GM21423 (cell line): ENCODE data around the gene ABCA2.

Experiments used
- ATAC-seq: cut with Tn5 transposase; IDR thresholded peaks from one replicate; pipeline ENCODE4 v1.9.1; 2021; ENCODE audit warnings: mild to moderate bottlenecking, moderate library complexity; ENCODE audit not compliant: unreplicated experiment

ABCA2 gene, protein sequence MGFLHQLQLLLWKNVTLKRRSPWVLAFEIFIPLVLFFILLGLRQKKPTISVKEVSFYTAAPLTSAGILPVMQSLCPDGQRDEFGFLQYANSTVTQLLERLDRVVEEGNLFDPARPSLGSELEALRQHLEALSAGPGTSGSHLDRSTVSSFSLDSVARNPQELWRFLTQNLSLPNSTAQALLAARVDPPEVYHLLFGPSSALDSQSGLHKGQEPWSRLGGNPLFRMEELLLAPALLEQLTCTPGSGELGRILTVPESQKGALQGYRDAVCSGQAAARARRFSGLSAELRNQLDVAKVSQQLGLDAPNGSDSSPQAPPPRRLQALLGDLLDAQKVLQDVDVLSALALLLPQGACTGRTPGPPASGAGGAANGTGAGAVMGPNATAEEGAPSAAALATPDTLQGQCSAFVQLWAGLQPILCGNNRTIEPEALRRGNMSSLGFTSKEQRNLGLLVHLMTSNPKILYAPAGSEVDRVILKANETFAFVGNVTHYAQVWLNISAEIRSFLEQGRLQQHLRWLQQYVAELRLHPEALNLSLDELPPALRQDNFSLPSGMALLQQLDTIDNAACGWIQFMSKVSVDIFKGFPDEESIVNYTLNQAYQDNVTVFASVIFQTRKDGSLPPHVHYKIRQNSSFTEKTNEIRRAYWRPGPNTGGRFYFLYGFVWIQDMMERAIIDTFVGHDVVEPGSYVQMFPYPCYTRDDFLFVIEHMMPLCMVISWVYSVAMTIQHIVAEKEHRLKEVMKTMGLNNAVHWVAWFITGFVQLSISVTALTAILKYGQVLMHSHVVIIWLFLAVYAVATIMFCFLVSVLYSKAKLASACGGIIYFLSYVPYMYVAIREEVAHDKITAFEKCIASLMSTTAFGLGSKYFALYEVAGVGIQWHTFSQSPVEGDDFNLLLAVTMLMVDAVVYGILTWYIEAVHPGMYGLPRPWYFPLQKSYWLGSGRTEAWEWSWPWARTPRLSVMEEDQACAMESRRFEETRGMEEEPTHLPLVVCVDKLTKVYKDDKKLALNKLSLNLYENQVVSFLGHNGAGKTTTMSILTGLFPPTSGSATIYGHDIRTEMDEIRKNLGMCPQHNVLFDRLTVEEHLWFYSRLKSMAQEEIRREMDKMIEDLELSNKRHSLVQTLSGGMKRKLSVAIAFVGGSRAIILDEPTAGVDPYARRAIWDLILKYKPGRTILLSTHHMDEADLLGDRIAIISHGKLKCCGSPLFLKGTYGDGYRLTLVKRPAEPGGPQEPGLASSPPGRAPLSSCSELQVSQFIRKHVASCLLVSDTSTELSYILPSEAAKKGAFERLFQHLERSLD (N-terminal part only)

DNA sequence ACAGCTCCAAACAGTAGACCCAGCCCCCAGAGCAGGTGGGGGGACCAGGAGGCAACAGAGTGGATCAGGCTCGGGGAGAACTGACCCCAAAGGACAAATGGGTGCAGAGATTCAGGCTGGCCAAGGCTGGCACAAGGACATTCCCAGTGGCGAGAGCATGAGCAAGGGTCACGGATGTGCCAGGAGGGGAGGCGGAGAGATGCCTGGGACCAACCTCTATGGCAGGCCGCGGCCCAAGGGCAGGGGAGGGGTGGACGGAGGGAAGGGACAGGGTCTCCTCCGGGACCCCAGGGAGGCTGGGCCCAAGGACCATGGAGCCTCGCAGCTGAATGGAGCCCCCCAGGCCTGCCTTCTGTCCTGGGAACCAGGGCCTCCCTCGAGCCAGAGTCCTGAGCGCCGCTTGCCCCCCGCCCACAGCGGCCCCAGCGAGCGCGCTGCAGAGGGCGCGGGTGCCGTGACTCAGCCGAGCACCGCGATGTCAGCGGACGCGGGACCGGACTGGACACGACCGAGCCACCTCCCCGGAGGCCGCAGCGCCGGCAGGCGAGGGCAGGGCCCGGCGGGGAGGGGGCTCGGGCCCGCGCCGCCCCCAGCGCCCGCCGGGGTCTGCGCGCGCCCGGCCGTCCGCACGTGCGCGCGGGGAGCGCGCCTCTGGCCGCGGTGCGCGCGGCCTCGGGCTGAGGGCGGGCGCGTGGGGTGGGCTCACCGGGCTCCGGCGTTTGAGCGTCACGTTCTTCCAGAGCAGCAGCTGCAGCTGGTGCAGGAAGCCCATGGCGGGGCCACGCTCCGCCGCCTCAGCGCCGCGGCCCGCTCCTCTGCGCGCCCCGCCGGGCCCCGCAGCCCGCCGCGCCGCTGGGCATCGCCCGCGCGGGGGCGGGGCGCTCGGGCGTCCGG is at the start of gene ABCA2:
ABCA2 (minus strand) TSS at position 869 of the 894 bp plus-strand sequence; CDS start at position 772, 97 bp downstream.
- no peak for ATAC-seq

DNA sequence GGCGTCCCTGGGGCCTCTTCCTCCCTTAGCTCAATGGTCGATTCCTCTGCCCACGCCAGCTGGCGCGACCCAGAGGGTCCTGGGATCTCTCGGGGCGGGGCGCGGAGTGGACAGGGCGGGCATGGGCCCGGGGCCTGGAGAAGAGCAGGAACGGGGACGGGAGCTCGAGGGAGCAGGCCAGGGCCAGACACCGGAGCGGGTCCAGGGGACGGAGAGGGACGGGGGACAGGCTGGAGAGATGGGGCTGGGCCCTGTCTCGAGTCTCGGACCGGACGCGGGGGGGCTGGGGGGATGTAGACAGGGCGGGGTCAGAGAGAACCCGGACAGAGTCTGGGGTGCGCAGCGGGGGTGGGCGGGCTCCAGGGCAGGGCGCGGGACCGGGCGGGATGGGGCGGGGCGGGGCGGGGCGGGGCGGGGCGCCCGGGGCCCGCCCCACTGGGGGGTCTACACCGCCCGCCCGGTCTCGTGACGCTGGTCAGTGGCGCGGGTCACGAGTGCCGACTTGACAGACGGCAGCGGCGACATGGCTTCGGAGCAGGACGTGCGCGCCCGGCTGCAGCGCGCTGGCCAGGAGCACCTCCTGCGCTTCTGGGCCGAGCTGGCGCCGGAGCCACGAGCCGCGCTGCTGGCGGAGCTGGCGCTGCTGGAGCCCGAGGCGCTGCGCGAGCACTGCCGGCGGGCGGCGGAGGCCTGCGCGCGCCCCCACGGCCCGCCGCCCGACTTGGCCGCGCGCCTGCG is 49.1 kb upstream of the ABCA2 start, which contains the start of gene UAP1L1:
UAP1L1 (plus strand) TSS at position 508 of the 738 bp plus-strand sequence; CDS start at position 524, 16 bp downstream.
- peak; percentile 42 for ATAC-seq

DNA sequence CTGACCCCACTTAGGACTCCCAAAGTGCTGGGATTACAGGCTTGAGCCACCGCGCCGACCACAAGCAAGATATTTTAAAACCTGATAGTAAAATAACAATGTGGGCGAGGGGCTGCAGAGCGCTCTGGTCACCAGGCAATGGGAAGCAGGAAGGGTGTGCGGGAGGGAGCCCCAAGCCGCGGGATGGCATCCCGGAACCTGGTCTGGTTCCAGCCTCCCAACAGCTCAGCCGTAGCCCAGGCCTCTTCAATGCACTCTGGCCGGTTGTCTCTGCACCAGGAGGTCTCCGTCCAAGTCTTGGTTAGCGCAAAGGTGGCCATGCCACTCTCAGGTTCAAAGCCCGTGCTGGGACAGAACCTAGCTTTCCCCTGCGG is 48.6 kb upstream of the ABCA2 start:
- ATAC-seq = no peak

DNA sequence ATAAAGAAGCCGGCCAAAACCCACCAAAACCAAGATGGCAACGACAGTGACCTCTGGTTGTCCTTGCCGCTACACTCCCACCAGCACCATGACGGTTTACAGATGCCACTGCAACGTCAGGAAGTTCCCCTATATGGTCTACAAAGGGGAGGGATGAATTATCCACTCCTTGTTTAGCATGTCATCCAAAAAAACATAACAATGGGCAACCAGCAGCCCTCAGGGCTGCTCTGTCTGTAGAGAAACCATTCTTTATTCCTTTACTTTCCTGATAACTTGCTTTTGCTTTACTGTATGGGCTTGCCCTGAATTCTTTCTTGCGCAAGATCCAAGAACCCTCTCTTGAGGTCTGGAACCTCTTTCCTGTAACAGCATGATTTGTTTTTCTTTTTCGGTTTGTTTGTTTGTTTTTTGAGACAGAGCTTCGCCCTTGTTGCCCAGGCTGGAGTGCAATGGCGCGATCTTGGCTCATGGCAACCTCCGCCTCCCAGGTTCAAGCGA is 47.3 kb upstream of the ABCA2 start:
- no peak for ATAC-seq

DNA sequence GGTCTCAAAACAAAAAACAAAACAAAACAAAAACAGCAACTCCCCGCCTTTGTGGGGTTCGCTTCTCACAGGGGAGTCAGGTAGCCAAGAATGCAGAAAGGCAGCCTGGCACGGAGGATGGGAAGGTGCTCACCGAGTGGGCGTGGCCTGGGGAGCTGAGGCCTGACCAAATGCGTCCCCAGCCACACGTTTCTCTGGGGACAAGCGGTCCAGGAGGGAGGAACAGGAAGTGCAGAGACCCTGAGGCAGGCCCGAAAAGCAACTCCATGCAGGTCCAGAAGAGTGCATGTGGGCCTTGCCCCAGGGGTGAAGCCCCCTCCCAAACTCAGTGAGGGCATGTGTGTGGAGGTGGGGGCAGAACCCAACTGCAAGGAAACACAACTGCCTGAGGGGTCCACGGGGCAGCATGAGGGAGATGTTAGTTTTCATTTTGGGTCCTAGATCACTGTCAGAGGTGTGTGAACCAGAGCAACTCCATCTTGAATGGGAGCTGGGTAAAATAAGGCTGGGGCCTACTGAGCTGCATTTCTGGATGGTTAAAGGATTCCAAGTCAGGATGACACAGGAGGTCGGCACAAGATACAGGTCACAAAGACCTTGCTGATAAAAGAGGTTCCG is 46.7 kb upstream of the ABCA2 start:
- no peak for ATAC-seq

DNA sequence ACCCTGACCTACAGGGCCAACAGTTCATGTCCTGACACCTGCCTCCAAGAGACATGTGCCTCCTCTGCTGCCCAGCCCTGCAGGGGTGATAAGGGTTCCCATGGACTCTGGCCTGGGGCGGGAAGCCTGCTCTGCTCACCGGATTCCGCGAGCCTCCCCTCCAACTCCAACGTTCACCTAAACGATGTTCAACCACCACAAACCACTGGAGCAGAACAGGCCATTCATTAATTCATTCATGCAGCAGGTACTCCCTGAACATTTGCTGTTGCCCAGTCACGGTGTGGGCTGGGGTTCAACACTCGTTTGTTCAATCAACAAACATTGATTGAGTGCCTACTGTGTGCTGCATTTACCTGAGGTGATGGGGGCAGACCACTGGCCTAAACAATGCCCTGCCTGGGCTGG is 46.0 kb upstream of the ABCA2 start:
- no peak for ATAC-seq

DNA sequence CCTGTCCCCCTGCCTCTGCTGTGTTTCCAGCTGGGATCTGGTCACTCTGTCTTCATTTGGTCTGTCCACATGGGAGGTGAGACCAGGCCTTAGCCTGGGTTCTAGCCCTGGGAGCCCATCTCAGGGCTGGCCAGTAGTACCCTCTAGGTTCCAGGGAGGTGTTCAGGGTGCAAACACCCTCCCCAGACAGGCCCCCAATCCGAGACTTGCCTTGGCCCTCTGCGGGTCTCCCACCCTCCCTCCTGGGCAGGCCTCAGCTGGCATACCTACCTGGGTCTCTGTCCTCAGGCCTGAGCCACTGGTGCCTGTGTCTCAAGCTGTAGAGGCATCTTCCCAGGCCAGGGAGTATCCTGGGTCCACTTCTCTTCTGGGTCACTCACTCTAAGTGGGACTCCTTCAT is 43.2 kb upstream of the ABCA2 start:
- no peak for ATAC-seq

DNA sequence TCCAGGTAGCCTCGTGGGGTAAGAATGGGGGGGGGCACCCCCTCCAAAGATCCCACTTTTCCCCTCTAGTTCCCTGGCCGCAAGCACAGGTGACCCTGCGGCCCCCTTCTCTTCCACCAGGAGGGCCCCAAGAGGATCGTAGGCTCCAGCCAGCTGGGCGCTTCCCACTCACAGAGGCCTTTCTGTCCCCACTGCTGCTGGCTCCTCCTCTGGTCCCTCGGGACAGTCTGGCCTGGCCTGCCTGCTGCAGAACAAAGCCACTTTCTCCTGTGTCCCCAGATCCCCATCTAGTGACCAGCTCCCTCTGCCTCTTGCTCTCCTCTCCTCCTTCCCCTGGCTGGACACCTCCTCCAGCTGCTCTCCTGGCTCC is 42.9 kb upstream of the ABCA2 start:
- peak; percentile 6 for ATAC-seq

DNA sequence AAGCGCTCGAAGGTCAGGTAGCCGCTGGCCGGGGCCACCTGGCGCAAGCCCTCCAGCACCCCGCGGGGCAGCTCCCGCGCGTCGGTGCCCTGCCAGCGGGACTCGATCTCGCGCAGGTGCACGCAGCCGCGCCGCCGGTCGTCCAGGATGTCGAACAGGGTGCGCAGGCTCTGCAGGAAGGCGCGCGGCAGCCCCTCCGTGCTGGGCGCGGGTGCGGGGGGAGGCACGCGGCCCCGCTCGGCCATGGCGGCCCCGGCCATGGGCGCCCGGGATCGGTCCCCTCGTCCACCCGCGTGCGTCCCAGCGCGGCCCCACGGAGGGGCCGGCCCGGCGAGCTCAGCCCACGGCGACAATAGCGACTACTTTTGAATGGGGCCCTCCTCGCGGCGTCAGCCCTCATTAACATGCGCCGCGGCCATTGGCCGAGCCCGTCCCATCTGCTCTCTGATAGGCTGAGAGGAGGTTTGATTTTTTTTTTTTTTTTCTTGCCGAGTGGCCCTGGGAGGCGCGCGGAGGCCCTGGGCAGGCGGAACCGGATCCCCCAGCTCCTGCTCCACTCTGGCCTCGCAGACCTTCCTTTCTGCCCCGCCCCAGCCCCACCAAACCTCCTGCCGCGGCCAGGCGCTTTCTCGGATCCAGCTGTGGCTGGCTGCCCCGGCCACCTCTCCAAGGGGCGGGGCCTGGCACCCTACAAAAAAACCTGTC is 42.3 kb upstream of the ABCA2 start, which contains the start of gene SAPCD2:
SAPCD2 (minus strand) TSS at position 357 of the 705 bp plus-strand sequence; CDS start at position 260, 97 bp downstream.
- ATAC-seq = peak; percentile 75

DNA sequence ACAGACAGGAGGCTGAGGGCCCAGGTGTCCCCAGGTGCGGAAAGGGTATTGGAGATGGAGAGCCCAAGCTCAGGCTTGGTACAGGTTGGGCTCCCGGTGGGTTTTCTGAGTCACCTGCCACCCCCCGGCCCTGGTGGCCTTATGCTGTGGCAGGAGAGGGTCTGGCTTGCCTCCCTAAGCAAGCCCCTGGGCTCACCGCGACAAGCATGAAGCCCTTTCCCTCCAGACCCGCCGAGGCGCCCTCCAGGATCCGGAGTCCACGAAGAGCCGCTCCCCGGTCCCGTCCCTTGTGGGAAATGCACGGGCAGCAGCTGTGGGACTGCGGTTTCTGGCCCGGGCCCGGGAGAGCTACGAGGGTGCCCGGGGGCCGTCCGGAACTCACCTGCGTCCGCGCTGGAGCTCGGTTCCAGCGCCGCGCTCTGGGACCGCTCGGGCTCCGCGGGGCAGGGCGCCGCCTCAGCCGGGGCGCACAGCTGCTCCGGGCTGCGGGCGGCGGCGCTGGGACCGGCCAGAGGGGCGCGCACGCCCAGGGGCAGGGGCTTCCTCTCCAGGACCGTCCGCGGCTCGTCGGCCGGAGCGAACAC is 41.6 kb upstream of the ABCA2 start:
- ATAC-seq = peak; percentile 16

DNA sequence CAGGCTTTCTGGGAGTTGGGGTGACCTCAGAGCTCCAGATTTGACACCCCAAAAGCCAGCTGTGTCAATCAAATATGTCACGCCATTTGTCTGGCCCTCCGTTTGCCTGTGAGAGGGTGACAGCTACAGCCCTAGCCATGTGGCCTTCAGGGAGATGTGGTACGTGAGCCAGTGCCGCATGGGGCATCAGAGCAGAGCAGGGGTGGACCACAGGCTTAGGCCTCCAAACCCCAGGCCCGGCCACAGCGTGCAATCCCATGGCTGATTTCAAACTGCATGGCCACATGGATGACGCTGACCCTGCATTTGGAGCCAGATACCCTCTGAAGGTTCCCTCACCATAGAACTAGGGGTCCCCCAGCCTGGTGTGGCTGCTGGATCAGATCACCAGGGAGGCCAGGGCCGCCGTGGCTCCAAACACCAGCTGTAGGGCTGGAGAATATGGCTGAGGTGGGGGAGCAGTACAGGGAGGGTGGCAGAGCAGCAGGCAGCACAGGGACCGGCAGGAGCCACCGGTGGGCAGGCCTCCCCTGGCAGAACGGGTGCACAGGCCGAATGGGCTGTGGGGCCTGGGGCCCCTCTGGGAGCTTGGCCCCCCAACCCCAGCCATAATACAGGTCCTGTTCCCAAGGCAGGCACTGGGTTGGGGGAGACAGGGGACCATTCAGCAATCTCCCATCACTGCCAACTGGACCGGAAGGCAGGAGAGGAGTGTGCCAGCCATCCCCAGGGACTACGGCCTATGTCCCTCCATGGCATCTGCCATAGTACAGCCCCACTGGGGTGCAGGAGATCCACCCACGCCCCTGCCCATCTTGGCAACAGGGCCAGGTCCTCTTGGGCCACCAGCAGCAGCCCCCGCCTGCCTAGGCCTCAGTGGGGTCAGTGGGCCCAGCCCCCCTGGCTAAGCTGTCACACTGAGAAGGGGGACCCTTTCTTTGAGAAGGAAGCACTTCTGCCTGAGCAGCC is 40.8 kb upstream of the ABCA2 start:
- no peak for ATAC-seq

DNA sequence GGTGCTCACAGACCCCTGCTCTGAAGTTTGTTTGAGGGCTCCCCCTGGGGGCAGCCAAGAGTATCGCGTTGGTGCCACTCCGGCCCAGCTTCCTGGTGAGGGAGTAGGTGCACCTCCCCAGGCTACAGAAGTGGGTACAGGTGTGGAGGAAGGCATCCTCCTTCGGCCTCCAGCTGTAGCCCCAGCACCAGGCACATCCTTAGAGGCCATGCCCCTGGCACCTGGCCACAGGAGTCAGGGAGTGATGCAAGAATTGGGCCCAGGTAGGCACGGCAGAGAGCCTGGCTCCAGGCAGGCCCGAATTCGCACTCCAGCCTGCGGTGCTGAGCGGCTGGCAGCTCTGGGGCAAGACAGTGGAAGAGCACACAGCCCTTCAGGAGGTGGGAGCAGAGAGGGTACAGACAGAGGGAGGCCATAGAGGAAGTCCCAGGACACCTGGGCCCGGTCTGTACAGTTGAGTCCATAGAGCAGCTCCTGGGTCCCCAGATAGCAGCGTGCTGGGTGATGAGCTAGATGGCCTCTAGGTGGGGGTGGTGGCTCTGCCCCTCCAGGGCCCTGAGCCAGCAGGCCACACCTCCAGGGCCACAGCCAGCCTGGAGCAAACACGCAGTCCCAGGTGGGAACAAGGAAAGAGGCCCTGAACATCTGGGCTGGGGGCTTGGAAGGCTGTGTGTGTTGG is 40.0 kb upstream of the ABCA2 start:
- ATAC-seq = no peak

DNA sequence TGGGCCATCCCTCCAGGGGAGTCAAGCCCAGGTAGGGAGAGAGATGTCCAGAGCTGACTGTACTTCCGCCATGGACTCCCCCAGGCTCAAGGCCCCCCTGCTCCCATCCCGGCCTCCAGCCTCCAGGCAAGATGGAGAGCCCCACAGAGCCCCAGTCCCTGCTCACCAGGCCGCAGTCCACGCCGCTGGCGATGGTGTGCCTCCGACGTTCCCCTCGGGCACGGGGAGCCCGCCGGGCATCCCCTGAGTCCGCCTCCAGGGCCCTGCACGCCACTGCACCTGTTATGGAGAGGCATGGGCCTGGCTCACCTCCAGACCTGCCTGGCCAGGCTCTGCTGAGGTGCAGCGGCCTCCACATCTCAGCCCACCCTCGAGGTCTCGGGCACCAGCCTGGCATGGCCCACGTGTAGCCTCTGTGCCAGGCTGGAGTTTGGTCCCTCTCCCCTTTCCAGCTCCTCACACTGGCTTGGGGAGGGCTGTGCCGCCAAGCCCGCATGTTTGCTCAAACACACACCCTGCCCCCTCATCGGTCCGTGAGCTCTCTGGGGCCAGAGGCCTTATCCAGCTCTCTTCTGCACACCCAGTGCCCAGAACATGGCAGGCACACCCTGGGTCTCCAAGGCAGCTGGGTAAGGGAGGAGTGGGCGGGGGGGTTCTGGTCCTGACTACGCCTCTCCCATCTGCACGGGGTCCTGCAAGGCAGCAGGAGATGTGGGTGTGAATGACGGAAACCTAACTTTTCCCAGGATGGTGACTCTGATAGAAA is 38.2 kb upstream of the ABCA2 start:
- no peak for ATAC-seq

DNA sequence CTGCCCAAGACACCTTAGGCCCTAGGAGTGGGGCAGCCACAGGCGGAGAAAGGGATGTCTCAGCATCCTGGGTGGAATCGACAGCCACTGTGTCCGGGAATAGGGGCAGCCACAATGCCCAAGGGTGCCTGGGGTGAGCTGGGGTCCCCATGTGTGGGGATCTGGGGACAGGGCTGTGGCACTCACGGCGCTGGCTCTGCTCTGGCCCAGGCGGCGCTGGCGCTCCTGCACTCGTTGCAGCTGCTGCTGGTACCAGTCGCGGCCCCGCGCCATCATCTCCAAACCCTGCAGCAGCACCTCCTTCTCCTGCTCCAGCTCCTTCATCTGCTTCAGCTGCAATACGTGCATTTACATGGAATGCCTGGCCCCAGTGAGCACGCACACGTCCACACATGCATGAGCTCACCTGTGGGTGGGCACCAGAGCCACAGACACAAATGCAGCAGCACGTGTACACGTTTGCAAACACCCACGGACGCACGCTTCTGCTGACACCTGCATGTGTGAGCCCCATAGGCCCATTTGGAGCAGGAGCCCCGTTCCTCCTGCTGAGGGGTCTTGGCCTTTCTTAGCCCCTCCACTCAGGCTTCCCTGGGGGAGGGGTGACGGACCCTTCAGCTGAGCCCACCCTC is 37.4 kb upstream of the ABCA2 start:
- no peak for ATAC-seq

DNA sequence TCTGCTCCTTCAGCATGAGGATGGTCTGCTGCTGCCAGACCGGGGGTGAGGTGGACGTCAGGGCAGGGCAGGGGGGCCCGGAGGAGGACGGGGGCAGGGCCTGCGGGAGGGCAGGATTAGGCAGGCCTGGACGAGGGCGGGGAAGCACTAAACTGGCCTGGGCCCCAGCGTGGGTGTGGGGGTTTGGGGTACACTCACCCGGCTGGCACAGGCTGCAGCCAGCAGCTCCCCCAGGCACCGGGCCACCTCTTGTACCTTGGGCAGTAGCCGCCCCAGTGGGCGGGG is 36.8 kb upstream of the ABCA2 start:
- no peak for ATAC-seq
